Inflammatory macrophage treated with lipopolysaccharide for 4 hours (primary cell): Measurements from ENCODE around the gene SUPT3H.

Source experiments
- DNase-seq: peaks from one replicate; pipeline ENCODE4 v3.0.0-alpha.2; 2020

The SUPT3H gene

DNA sequence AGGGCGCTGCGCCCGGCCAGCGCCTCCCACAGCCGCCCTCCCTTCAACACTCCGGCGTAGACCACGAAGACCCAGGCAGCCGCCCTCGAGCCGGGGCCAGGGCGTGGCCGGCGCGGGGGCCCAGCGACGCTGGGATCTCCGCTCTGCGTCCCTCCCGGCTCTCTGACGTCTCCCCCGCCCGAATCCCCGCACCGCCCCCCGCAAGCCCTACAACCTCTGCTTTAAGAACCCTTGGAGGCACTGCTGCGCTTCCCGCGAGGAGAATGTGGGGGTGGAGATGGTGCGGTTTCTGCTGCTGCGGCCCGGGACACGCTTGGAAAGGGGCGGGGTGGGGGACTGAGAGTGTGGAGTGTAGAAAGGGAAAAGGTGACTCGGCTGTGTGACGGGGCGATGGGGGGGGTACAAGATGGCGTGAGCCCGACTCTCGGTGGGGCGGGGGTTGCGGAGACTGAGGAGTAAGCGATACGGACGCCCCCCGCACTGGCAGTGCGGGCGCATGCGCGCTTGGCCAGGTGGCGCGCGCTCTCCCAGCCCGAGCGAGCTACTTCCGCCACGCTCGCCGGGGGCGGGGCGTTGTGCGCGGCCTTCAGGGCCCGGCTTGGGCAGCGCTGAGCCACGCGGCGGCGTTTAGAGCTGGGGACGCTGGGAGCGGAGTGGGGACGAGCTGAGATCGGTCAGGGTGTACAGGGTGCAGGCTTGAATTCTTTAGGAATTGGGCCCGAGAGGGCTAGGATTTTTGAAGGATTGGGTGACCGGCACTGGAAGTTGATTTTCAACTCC lies at the start of gene SUPT3H:
Gene SUPT3H (minus strand): TSS at position 381 of the 780 bp plus-strand sequence.
- DNase-seq: peak; percentile 94

DNA sequence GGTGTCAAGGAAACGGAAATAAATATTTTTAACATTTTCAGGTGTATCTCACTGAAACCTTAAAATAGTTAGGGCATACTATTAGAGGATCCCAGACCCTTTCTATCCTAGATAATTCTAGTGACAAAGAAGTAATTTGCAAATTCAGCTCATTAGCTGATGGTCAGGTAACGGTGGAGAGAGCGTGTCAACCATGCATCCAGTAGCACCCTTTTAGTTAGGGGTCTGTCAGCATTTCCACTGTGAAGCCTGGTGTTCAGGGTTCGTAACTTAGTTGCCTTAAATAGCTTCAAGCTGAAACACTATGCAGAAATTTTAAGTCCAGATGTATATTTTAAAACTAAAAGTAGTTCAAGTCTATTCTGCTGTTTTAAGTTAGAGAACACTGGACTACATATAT lies 48.5 kb upstream of the SUPT3H start:
- no peak for DNase-seq

DNA sequence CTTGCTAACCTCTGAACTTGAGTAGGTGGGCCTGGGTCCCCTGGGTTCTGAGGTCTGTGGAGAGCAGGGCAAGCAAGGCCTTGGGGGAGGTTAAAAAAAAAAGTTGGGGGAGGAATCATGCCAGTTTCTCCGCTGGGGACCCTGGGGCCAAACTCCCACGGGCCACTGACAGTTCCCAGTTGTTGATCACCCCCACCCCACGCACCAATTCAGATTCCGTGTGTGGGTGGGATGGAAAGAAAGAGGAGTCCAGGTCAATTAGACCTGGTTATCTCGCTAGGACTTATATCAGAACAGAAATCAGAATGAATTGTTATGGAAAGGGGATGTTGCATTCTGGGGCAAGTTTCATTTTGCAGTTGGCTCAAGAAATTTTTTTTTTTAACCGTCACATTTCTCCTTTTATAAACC lies 46.7 kb upstream of the SUPT3H start:
- peak; percentile 63 for DNase-seq

DNA sequence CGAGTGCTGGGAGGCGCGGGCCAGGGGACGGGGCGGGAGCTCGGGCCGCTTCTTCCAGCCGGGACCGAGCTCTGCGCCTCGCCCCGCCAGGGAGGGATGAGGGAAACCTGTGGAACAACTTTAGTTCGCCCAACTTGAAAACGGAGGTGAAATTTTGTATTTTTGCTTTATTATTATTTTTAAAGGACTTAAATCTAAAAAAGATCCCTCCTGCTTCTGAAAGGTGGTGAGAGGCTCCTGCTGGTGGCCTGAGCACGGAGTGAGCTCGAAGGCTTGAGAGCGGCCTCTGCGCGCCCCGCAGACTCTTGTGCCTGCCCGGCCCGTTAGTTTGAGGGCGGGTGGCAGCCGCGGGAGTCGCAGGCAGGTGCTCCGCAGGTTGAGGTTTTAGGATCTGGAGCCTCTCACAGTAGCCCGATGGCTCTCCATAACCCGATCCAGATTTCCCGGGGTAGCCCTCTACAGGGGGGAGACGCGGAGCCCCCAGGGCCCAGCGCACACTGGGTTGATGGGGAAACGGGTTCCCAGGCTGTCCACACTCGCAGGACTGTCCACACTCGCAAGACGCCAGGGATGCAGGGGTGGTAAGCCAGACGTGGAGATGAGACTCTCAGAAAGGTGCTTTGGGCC lies 46.2 kb upstream of the SUPT3H start:
- peak; percentile 22 for DNase-seq

DNA sequence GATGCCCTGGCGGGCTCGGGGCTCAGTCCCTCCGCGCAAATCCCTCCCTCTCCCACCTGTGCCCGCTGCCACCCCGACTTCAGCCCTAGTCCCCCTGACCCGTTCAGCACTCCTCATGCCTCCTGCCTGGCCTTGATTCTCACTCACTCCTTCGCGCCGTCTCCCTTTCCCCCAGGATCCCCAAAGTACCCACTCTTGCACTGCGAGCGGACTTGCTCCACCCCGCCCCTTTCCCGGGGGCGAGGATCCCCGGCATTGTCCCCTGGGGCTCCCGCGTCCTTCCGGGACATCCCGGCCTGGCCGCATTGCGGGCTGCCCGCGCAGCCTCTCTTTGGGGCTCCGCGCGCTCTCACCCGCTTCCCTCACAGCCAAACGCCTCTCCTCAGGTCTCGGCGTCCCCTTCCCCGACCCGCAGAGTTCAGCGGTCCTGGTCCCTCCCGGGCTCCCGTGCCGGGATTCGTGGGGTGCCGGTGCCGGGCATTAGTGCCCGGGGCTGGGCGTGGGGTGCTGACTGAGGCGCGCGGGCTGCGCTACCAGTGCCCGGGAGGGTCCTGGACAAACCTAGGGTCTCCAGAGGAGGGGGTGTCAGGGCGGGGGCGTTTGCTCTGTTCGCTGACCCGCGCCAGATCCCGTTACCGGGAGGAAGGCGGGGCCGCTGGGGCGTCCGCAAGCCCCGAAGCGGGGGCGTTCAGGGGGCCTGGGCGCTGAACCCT lies 45.5 kb upstream of the SUPT3H start:
- peak; percentile 27 for DNase-seq

DNA sequence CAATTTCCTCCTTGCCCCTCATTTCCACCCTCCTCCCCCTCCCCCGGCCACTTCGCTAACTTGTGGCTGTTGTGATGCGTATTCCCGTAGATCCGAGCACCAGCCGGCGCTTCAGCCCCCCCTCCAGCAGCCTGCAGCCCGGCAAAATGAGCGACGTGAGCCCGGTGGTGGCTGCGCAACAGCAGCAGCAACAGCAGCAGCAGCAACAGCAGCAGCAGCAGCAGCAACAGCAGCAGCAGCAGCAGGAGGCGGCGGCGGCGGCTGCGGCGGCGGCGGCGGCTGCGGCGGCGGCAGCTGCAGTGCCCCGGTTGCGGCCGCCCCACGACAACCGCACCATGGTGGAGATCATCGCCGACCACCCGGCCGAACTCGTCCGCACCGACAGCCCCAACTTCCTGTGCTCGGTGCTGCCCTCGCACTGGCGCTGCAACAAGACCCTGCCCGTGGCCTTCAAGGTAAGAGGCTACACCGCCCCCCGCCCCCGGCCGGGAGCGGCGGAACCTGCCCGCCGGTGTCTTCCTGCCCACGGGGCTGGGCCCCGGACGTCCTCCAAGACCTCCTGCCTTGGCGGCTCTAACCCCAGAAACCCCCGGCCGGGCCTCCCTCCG lies 44.9 kb upstream of the SUPT3H start:
- DNase-seq: peak; percentile 41

DNA sequence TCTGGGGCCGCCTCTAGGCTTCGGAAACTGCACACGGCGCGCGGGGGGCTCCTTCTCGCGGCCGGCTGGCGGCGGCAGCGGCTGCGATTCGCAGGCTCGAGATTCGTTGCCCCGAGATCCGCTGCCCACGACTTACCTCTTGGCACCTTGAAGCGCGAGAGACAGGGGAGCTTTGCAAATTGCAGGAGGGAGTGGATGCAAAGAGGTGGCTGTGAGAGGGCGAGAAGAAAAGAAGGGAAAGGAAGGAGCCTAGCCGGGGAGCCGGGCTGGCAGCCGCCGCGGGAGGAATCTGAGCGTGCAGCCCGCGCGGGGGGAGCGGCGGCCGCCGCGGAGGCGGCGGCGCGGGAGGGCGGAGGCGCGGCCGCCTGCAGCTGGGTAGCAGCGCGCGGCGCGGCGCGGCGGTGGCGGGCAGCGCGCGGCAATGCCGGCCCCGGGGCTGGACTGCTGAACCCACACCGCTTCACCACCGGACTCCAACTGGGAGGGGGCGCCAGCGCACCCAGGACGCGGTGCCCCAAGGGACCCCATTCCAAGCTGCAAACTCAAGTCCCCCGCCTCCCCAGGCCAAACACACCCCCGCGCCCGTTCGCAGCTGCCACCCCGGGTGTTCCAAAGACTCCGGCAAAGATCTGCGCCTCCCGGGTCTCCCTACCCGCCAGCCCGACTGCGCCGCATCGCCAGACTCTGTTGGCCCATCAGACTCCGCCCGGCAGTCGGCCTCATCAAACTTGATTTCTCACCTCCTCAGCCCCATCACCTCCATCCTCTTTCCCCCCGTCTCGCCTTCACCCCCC lies 44.2 kb upstream of the SUPT3H start:
- peak; percentile 44 for DNase-seq

DNA sequence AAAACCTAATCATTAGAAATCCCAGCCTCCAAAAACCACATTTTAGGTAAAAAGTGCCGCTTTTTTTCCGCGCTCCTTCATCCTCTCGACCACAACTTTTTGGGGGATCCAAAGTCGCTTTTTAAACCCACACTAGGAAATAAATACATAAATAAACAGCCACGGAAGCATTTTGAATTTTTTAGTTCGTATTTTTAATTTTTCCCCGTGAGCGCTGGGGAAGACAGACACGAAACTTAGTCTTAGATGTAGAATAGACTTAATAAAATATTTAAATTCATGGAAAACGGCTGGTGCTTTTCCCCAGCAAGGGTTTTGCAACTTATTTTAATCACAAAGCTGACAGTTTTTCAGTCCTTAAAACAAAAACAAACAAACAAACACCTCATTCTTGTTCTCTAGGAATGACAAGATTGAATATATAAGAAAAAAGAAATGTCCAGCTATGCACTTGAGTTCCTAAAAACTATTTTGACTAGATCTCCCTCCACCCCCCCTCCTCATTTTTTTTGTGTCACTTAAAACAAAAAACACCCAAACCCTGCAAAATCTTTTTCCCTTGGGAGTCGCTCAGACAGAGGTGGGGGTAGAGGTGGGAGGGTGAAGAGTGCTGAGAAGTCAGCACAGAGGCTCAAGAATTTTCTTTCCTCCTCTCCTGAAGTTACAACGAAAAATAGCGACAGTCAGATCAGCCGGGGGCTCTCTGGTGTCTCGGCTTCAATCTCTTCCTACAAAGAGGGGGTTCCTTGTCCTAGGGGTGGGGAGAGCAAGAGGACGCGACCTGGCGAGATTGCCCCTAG lies 43.4 kb upstream of the SUPT3H start:
- no peak for DNase-seq

DNA sequence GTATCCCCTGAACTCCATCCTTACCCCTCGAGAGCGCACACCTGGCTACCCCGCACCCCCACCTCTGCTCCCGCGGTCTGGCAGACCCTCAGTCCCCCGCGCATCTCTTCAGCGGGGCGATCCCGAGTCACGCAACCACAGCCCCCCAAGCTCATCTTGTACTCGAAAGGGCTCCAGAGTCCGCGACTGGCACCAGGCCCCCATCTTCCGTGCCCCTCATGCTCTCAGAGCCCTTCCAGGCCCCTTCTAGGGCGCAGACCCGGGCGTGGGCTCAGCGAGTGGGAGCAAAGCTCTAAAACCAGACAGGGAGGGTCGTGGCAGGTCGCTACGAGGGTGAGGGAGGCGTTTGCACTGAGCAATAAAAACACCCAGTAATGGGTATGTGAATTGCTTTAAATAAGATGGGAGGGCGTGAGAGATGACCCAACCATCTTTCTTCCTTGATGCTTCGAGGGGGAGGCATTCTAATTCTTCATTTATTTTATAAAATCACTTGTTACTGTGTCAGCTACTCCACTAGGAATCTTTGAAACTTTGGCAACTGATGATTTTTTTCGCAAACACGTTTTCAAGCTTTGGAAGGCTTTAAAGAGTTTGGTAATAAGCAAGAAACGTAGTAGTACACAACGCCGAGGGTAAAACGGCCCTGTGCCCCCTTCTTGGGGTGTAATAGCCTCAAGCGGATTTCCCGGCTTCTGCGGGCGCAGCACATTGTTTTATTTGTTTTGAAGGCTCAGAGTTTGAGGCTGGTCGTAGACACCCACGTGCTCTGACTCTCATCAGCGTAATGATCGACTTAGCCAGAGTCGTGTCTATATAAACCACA lies 42.6 kb upstream of the SUPT3H start:
- DNase-seq: peak; percentile 54

DNA sequence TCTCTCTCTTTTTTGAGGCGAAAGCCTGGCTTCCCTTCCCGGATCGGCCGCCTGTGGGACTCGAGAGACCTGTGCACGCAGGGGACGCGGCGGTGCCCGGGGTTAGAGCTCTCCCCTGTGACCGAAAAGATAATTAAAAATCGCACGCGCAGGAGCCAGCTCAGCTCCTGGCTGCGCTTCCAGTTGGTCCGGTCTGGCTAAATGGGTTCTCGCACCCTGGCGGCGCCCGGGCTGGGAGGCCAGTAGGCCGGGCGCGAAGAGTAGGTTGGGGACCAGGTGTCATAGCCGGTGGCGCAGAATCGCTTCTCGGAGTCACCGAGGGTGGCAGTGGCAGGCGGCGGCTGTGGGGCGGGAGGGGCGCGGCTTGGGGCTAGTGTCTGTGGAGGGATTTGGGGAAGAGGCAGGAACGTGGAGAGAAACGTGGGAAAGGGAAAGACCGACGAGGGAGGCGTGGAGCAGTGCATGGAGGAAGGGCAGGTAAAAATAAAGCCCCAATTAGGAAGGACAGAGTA lies 41.9 kb upstream of the SUPT3H start:
- DNase-seq: peak; percentile 67

DNA sequence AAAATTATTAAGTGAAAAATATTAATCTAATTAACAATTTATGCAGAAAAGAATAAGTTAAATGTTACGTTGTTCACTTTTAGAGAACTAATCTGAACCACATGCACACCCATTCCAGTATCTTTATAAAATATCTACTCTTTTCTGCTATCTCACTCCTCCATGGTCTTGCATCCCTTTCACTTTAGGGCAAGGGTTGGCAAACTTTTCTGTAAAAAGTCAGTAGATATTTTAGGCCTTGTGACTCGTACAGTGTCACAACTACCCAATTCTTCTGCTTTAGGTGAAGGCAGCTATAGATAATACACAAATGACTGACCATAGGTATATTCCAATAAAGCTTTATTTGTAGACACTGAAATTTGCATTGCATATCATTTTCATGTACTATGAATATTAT lies 39.7 kb upstream of the SUPT3H start:
- DNase-seq: no peak

DNA sequence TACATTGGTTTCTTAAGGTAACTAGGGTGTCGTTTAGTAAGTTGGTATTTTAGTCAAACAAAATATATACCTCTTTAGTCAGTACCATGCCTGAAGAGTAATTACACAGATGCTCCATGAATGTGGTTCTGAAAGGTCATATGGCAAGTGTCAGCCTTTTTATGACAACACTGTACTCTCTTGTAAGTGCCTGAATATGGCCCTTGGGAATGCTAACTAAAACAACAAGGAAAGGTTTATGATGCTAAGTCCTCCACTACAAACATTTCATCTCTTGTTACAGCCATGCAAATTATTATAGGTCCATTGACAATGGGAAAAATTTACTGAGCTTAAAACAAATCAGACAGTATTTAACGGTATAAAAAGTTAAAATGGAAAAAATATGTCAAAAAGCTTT lies 39.0 kb upstream of the SUPT3H start:
- DNase-seq: no peak

DNA sequence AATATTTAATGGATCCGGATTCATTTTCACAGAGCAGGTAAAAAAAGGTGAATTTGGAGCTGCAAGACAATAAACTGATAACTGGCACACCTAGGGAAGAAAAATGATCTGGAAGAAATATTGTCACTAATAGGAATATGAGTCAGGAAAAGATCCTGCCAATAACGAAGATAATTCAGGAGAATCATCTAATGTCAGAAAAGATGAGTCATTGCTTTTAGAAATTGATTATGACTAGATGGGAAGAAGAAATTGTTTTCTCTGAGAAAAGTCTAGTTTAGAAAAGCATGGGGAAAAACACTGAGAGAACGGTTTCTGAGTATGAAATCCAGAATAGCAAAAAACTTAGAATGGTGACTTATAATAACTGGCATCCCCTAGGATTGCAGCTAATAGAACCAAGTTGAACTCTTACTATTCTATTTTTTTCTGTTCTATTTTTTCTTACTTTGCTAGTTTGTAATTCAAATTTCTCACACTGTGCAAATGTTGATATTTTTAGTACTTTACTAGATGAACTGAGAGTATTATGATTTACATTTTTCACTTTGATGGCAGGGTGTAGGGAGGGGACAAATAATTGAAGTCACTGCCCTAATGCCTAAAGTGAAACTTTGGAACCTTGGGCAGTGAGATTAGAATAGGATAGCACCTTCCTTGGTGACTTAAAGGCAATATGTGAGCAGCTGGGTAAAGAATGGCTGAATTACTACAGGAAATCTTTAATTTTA lies 38.2 kb upstream of the SUPT3H start:
- DNase-seq: no peak

DNA sequence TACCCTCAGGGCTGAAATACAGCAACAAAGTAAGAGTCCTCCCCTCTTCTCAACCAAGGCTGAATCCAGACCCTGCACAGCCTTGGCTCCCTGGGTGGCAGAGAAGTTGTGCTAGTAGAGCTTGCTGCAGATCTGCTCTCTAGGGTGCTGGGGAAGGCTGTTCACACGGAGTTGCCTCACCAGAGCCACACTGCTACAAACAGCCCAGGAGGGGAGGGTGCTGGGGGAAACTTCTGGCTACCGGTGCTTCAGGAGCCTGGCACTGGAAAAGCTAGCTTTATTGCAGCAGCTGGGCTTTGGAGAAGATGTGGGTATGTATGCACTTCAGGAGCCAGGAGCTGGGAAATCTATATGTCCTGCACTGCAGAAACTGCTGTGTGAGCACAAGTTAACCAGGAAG lies 37.6 kb upstream of the SUPT3H start:
- no peak for DNase-seq

DNA sequence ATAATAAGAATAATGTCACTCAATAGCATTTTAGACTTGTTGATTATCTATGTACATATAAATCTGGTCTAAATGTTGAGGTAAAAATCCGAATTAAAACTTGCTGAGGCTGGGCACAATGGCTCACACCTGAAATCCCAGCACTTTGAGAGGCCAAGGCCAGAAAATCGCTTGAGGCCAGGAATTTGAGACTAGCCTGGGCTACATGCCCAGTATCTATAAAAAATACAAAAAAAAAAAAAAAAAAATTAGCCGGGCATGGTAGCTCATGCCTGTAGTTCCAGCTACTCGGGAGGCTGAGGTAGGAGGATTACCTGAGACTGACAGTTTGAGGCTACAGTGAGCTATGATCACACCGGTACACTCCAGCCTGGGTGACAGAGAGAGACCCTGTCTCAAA lies 34.2 kb upstream of the SUPT3H start:
- no peak for DNase-seq

DNA sequence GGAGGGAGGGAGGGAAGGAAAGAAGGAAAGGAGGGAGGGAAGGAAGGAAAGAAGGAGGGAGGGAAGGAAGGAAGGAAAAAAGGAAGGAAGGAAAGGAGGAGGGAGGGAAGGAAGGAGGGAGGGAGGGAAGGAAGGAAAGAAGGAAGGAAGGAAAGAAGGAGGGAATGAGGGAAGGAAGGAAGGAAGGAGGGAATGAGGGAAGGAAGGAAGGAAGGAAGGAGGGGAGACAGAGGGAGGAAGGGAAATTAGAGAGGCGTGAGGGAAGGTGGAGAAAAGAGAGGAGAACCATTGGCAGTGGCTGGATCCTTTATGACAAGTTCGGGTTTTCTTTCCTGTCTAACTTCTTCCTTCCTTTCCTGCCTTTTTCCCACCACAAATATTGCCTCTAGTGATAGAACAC lies 22.3 kb upstream of the SUPT3H start:
- no peak for DNase-seq

DNA sequence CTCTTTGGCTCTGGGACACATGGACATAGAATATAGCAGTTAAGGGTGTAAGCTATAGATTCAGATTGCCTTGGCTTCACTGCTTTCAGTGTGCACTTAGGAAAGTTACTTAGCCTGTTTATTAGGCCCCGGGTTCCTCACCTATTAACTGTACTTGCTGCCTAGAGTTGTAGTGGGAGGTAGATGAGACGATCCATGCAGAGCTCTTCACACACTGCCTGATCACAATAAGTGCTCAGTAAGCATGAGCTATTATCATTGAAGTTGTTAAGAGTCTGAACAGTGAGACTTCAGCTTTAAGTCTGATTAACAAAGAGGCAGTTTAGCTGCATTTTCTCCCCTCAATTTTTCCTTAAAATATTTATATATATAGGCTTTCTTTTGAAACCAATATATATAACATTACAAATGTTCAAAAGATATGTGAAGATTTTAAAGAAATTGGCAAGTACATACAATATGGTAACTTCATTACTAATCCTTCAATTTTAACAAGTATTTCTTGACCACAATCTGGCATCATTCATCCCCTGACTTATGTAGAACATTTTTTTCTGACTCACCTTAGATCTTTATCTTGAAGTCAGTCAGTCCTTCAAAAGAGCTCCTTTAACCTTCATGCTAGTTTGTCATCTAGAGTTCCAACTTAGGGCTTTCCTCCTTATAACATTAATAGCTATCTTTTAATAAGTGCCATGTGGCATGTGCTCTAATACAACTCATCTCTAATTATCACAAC lies 20.5 kb upstream of the SUPT3H start:
- DNase-seq: no peak

DNA sequence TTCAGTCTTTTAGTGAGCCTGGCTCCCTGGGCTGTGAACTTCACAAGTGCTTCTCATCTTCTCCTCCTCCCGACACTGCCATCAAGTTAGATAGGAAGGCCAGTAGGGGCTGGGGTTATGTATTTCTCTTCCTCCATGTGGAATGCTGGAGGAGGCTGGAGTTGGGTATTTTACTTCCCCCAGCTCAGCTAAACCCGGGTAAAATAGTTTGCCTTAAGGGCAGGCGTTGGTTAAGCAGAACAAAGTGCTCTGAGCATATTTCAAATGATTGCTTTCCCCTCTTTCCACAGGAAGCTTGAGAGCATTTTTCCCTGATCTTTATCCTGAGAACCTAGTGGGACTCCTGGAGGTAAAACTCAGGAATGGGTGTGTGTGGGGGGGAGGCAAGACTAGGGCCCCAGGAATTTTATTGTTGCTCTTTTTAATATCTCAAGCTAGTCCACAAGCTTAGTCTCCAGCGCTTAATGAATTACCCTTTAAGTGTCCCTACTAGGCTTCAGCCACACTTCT lies 16.9 kb upstream of the SUPT3H start:
- DNase-seq: no peak

DNA sequence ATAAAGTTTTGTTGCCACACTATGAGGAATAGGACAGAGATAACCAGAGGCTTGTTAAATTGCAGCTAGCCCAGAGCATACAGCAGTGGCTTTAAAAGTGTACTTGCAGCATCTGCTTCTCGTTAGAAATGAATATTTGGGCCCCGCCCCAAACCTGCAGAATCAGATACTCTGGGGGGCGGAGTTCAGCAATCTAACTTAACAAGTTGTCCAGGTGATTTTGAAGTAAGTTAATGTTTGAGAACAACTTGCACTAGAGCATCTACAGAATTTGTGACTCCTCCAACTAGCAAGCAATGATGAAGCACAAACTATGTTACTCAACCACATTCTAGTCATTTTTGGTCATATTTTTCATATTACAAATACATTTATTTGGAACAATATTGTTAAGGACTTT lies 10.6 kb upstream of the SUPT3H start:
- DNase-seq: no peak
